ENCODE measurements around the gene MACIR. TPM values are rescaled to one million over a fixed set of nuclear protein-coding genes. Genes with fewer than 3 reads are reported as not detected.
A peak's percentile ranks its signal among the peaks of the same experiment; 100 is the strongest.

Gene MACIR
- total and polyA plus RNA-seq, 9 of the 15 experiments (the other 6 are each of a cell fraction or from before 2014, with no cell fraction given): 1.4 to 11.6 (median 9.4) TPM

- Histone ChIP-seq H3K9me1 (ENCODE audit: control insufficient read depth, insufficient read depth, low read length) (no peaks in the 10 kb centered on the region), H3K9ac (ENCODE audit: insufficient read depth in 1 of 2, low read depth in 2 of 2, low read length in 2 of 2) (no peak overlapping the region), H3K27ac (ENCODE audit: extremely low read depth, low read depth, low read length) (no peak overlapping the region), H3K4me2 (ENCODE audit: insufficient read depth, low read length) (no peak overlapping the region), H4K20me1 (replicated peaks; ENCODE audit: control insufficient read depth, insufficient read depth, low read length) (no peaks in the 10 kb centered on the region), H3K79me2 (ENCODE audit: control insufficient read depth, insufficient read depth, low read length) (no peaks in the 10 kb centered on the region), H3K9me3 (replicated peaks; ENCODE audit: control insufficient read depth, insufficient read depth, low read depth, low read length) (no peaks in the 10 kb centered on the region), H3K27me3 (ENCODE audit: control insufficient read depth in 2 of 2, insufficient read depth in 2 of 2, low read length in 2 of 2) (no peaks in the 10 kb centered on the region), H3K36me3 (ENCODE audit: control insufficient read depth, insufficient read depth, low read length) (no peaks in the 10 kb centered on the region), H3K4me1 (replicated peaks in 1 of 2; ENCODE audit: control insufficient read depth in 2 of 2, insufficient read depth in 2 of 2, low read length in 2 of 2) (peaks cover 3 to 5% of the 10 kb centered on the region in 2 experiments; a peak in 2 of 5 replicates), H2AFZ (ENCODE audit: low read depth, low read length) (no peak overlapping the region), H3K4me3 (no peak overlapping the region)
- DNase-seq (ENCODE audit: extremely low read depth in 1 of 4, low spot score in 3 of 4): no peak
- no TSS peak for BruUV-seq (replicated peaks)
- TF ChIP-seq MAZ (CRISPR knock-in tag; conservative IDR thresholded peaks at IDR 0.05 in 1 of 2, IDR thresholded peaks at IDR 0.05 in 1 of 2): peak in 1 of 2 experiments; percentile 0; a peak in 1 of 4 replicates
- no peak for TF ChIP-seq TAF15 (IDR thresholded peaks at IDR 0.05; ENCODE audit: low read depth, low read length)
- 0 out of 2 replicates have a peak, but pooled peaks have one; percentile 20 for TF ChIP-seq PKNOX1 (IDR thresholded peaks at IDR 0.05)
- no peak for TF ChIP-seq GABPA (tag; conservative IDR thresholded peaks at IDR 0.05; ENCODE audit: low read depth)
- ChIA-PET CTCF (ENCODE audit: low intra/inter-chr PET ratio) (interaction anchor here (1.1 kb wide), 1 partner anchor 445 kb away, joined by 3 read pairs; no protein-coding TSS in a partner anchor), POLR2A (interaction anchor here (0.8 to 2.4 kb wide), 3 partner anchors 10 to 259 kb away, joined by 3 to 7 read pairs (median 3); no protein-coding TSS in a partner anchor)
- in situ Hi-C loops (cut with MboI): loop anchor here (10.0 kb wide), 2 partner anchors 450 to 690 kb away; no protein-coding TSS in a partner anchor
- no peak for FAIRE-seq
- intact Hi-C loops (cut with micrococcal nuclease): loop anchor here (1.0 to 10.0 kb wide), 5 partner anchors 160 to 689 kb away; no protein-coding TSS in a partner anchor
- ATAC-seq: peak; percentile 17
- WGBS (ENCODE audit: insufficient coverage, low coverage, missing lambda C conversion rate): 10% methylated on average over 5 of the region's 5 CpGs
Observed at GRCh38 chr5:103224894-103225246, 33.7 kb upstream of the MACIR start.
